ENCODE results near the gene ROR1.

ROR1 gene

DNA sequence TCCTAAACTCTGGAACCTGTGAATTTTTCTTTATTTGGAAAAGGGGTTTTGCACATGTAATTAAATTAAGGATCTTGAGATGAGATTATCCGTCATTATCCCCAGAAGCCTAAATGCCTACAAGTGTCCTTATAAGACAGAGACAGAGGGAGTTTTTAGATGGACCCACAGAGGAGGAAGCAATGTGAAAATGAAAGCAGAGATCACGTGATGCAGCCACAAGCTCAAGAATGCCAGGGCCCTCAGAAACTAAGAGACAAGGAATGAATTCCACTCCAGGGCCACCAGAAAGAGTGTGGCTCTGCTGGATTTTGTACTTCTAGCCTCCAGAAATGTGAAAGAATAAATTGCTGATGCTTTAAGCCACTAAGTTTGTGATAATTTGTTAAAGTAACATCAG, 246.0 kb downstream of the ROR1 start:
- H3K27me3 ChIP-seq (ENCODE audit: control insufficient read depth in 1 of 2, insufficient read depth in 2 of 2, low read length in 2 of 2), result no peaks in the 10 kb centered on the region
- H3K9me3 ChIP-seq (ENCODE audit: control insufficient read depth in 1 of 2, low read length in 2 of 2), result no peaks in the 10 kb centered on the region
- H3K4me3 ChIP-seq (ENCODE audit: low read depth in 1 of 2, low read length in 2 of 2), result peak overlapping the region; percentile 38 to 56
- H3K36me3 ChIP-seq (ENCODE audit: control insufficient read depth in 1 of 2, insufficient read depth in 2 of 2, low read length in 2 of 2), result no peaks in the 10 kb centered on the region
- no peak overlapping the region for H3K9ac ChIP-seq (ENCODE audit: low read depth in 1 of 2, low read length in 2 of 2)
- no peak overlapping the region for H3K27ac ChIP-seq (ENCODE audit: low read depth, low read length)
- H3K4me1 ChIP-seq (ENCODE audit: control insufficient read depth in 1 of 2, insufficient read depth in 2 of 2, low read length in 2 of 2), result no peaks in the 10 kb centered on the region

DNA sequence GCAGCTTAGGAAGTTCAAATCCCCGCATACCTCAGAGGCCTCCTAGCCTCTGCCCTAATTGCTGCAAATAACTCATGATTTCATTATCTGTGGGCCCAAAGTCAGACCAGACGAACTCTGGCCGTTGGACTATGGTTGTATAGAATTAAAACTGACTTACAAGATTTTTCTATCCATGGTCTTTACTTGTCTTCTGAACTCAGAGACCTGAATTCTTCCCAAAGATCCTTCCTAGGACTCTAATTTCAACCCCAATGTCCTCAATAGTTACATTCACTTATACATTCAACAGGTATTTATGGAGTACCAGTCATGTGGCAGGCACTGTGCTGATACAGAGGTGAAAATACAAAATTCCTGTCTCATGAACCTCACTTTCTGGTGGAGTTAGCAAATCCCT, 247.2 kb downstream of the ROR1 start:
- H3K4me3 ChIP-seq (ENCODE audit: low read depth in 1 of 2, low read length in 2 of 2), result no peak overlapping the region
- H3K27ac ChIP-seq (ENCODE audit: low read depth, low read length), result no peak overlapping the region
- no peak overlapping the region for H3K9ac ChIP-seq (ENCODE audit: low read depth in 1 of 2, low read length in 2 of 2)
- H3K4me1 ChIP-seq (ENCODE audit: control insufficient read depth in 1 of 2, insufficient read depth in 2 of 2, low read length in 2 of 2), result no peaks in the 10 kb centered on the region
- H3K27me3 ChIP-seq (ENCODE audit: control insufficient read depth in 1 of 2, insufficient read depth in 2 of 2, low read length in 2 of 2), result no peaks in the 10 kb centered on the region
- H3K36me3 ChIP-seq (ENCODE audit: control insufficient read depth in 1 of 2, insufficient read depth in 2 of 2, low read length in 2 of 2), result no peaks in the 10 kb centered on the region
- no peaks in the 10 kb centered on the region for H3K9me3 ChIP-seq (ENCODE audit: control insufficient read depth in 1 of 2, low read length in 2 of 2)

DNA sequence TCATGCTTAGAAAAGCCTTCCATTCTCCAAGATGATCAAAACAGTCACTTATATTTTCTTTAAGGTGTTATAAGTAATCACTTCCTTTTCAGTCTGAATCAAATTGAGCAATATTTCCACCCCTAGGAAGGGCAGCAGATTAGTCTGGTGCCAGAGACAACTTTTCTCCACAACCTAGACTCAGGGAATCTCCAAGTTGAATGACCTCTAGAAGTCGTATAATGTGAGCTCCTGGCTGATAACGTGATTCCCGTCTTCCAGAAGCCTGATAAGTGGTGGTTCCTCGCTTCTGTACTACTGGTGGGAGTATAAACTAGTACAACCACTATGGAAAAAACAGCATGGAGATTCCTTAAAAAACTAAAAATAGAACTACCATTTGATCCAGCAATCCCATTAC, 251.2 kb downstream of the ROR1 start:
- Histone ChIP-seq H3K9ac (ENCODE audit: low read depth in 1 of 2, low read length in 2 of 2) (no peak overlapping the region), H3K4me1 (ENCODE audit: control insufficient read depth in 1 of 2, insufficient read depth in 2 of 2, low read length in 2 of 2) (no peaks in the 10 kb centered on the region), H3K27ac (ENCODE audit: low read depth, low read length) (no peak overlapping the region), H3K4me3 (ENCODE audit: low read depth in 1 of 2, low read length in 2 of 2) (no peak overlapping the region), H3K9me3 (ENCODE audit: control insufficient read depth in 1 of 2, low read length in 2 of 2) (no peaks in the 10 kb centered on the region), H3K27me3 (ENCODE audit: control insufficient read depth in 1 of 2, insufficient read depth in 2 of 2, low read length in 2 of 2) (no peaks in the 10 kb centered on the region), H3K36me3 (ENCODE audit: control insufficient read depth in 1 of 2, insufficient read depth in 2 of 2, low read length in 2 of 2) (no peaks in the 10 kb centered on the region)

DNA sequence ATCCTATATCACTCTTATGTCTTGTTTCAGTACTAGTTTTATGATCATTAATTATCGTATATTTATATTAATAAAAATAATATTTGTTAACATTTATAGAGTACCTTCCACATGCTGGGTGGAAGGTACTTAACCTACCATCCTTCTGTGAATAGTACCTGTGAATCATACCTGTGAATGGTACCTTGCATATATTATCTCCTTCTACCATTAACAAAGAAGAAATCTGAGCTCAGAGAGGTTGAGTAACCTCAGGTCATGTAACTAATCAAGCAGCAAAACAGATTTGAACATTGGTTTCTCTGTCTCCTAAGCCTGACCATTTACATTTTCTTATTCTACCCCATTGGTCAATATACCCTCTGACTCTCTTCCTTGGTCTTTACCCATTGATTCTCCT, 255.2 kb downstream of the ROR1 start:
- H3K27me3 ChIP-seq (ENCODE audit: control insufficient read depth in 1 of 2, insufficient read depth in 2 of 2, low read length in 2 of 2), result no peaks in the 10 kb centered on the region
- H3K36me3 ChIP-seq (ENCODE audit: control insufficient read depth in 1 of 2, insufficient read depth in 2 of 2, low read length in 2 of 2), result no peaks in the 10 kb centered on the region
- no peaks in the 10 kb centered on the region for H3K9me3 ChIP-seq (ENCODE audit: control insufficient read depth in 1 of 2, low read length in 2 of 2)
- no peak overlapping the region for H3K9ac ChIP-seq (ENCODE audit: low read depth in 1 of 2, low read length in 2 of 2)
- no peak overlapping the region for H3K4me3 ChIP-seq (ENCODE audit: low read depth in 1 of 2, low read length in 2 of 2)
- H3K27ac ChIP-seq (ENCODE audit: low read depth, low read length), result no peak overlapping the region
- H3K4me1 ChIP-seq (ENCODE audit: control insufficient read depth in 1 of 2, insufficient read depth in 2 of 2, low read length in 2 of 2), result no peaks in the 10 kb centered on the region

DNA sequence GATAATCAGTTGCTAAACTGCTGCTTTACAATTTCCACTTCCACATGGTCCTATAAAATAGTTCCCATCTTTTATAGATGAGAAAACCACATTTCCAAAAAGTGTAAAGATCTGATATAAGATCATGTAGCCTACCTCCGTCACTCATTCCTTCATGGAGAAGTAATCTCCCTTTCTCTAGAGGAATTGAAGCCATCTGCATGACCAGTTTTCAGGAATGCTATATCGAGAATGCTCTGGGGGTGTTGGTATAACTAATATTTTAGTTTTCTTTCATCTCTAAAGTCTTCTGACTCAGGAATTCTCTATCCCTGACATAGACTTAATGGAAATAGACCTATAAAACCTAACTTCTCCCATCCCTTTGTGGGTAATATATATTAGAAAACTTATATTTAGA, 256.6 kb downstream of the ROR1 start:
- Histone ChIP-seq H3K4me1 (ENCODE audit: control insufficient read depth in 1 of 2, insufficient read depth in 2 of 2, low read length in 2 of 2) (no peaks in the 10 kb centered on the region), H3K36me3 (ENCODE audit: control insufficient read depth in 1 of 2, insufficient read depth in 2 of 2, low read length in 2 of 2) (no peaks in the 10 kb centered on the region), H3K4me3 (ENCODE audit: low read depth in 1 of 2, low read length in 2 of 2) (no peak overlapping the region), H3K9me3 (ENCODE audit: control insufficient read depth in 1 of 2, low read length in 2 of 2) (no peaks in the 10 kb centered on the region), H3K27ac (ENCODE audit: low read depth, low read length) (no peak overlapping the region), H3K27me3 (ENCODE audit: control insufficient read depth in 1 of 2, insufficient read depth in 2 of 2, low read length in 2 of 2) (no peaks in the 10 kb centered on the region), H3K9ac (ENCODE audit: low read depth in 1 of 2, low read length in 2 of 2) (no peak overlapping the region)

DNA sequence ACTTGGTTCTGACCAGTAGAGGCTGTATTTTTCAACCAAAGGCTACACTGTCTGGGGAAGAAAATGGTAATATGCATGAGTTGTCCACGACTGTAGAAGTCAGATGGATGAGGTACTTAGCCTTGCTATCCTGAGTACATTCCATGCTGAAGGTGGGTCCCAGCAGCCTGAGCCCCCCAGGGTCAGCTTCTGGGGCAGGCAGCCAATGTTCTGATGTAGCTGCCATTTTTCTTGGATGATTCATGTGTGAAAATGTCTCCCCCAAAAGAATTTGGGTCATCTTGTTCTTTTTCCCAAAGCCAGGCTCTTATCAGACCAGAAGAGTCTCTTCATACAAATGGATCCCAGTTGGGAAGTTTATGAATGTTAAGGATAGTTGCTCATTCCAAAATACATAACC, 257.4 kb downstream of the ROR1 start:
- H3K27me3 ChIP-seq (ENCODE audit: control insufficient read depth in 1 of 2, insufficient read depth in 2 of 2, low read length in 2 of 2), result no peaks in the 10 kb centered on the region
- no peaks in the 10 kb centered on the region for H3K4me1 ChIP-seq (ENCODE audit: control insufficient read depth in 1 of 2, insufficient read depth in 2 of 2, low read length in 2 of 2)
- H3K4me3 ChIP-seq (ENCODE audit: low read depth in 1 of 2, low read length in 2 of 2), result no peak overlapping the region
- no peak overlapping the region for H3K9ac ChIP-seq (ENCODE audit: low read depth in 1 of 2, low read length in 2 of 2)
- H3K9me3 ChIP-seq (ENCODE audit: control insufficient read depth in 1 of 2, low read length in 2 of 2), result no peaks in the 10 kb centered on the region
- no peak overlapping the region for H3K27ac ChIP-seq (ENCODE audit: low read depth, low read length)
- H3K36me3 ChIP-seq (ENCODE audit: control insufficient read depth in 1 of 2, insufficient read depth in 2 of 2, low read length in 2 of 2), result no peaks in the 10 kb centered on the region

DNA sequence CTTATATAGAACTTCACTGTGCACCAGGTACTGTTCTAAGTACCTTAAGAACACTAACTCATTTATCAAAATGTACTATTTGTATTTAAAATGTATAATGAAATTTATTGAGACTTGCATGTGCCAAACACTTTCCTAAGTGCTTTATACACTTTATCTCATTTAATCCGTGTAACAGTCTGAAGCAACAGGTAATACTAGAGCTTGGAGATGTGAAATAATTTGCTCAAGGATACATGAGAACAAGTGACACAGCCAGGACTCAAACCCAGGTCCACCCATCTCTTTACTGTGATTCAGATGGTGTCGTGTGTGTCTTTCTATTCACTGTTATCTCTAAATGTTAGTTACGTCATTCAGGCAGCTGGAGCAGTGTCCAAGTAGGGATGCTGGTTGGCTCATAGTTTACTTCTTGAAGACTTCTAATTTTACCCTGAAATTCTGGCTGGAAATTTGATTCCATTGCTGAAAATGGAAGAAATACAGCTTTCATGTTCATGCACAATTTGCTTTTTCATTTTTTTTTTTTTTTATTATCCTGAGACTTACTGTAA, 259.9 kb downstream of the ROR1 start:
- Histone ChIP-seq H3K4me1 (ENCODE audit: control insufficient read depth in 1 of 2, insufficient read depth in 2 of 2, low read length in 2 of 2) (no peaks in the 10 kb centered on the region), H3K27me3 (ENCODE audit: control insufficient read depth in 1 of 2, insufficient read depth in 2 of 2, low read length in 2 of 2) (no peaks in the 10 kb centered on the region), H3K9ac (ENCODE audit: low read depth in 1 of 2, low read length in 2 of 2) (no peak overlapping the region), H3K27ac (ENCODE audit: low read depth, low read length) (no peak overlapping the region), H3K9me3 (ENCODE audit: control insufficient read depth in 1 of 2, low read length in 2 of 2) (no peaks in the 10 kb centered on the region), H3K36me3 (ENCODE audit: control insufficient read depth in 1 of 2, insufficient read depth in 2 of 2, low read length in 2 of 2) (no peaks in the 10 kb centered on the region), H3K4me3 (ENCODE audit: low read depth in 1 of 2, low read length in 2 of 2) (no peak overlapping the region)

DNA sequence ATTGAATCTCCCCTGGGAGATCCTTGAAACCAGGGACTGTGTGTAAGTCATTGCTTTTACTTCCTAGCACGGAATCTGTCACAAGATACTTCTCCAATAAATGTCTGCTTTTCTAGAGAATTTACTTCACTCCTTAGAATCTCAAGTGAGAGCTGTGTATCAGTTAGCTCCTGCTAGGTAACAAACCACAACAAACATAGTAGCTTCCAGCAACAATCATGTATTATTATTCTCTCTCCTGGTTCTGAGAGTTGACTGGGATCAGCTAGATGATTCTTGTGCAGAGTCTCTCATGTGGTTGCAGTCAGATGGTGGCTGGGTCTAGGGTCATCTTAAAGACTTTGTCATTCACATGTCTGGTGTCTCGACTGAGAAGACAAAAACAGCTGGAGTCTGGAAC, 262.7 kb downstream of the ROR1 start:
- Histone ChIP-seq H3K36me3 (ENCODE audit: control insufficient read depth in 1 of 2, insufficient read depth in 2 of 2, low read length in 2 of 2) (no peaks in the 10 kb centered on the region), H3K4me1 (ENCODE audit: control insufficient read depth in 1 of 2, insufficient read depth in 2 of 2, low read length in 2 of 2) (peaks cover 0 to 6% of the 10 kb centered on the region in 2 donors), H3K9ac (ENCODE audit: low read depth in 1 of 2, low read length in 2 of 2) (no peak overlapping the region), H3K27ac (ENCODE audit: low read depth, low read length) (no peak overlapping the region), H3K27me3 (ENCODE audit: control insufficient read depth in 1 of 2, insufficient read depth in 2 of 2, low read length in 2 of 2) (no peaks in the 10 kb centered on the region), H3K4me3 (ENCODE audit: low read depth in 1 of 2, low read length in 2 of 2) (no peak overlapping the region), H3K9me3 (ENCODE audit: control insufficient read depth in 1 of 2, low read length in 2 of 2) (no peaks in the 10 kb centered on the region)

DNA sequence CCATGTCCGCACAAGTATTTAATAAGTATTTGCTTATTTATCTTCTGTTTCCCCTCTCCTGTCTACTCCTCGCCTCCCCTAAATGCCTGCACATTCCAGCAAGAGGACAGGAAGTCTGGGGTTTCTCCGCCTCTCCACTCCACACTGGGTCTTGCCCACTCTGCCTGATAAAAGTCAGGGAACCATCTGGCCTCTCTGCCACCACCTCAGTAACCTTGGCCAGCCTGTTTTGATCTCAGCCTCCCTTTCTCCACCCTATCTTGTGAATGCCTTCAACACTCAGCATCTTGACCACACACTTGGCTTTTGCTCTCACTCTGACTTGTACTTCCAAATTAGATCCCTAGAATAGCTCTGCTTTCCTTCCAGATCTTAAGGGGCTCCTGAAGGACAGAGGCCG, 264.3 kb downstream of the ROR1 start:
- no peak overlapping the region for H3K9ac ChIP-seq (ENCODE audit: low read depth in 1 of 2, low read length in 2 of 2)
- H3K36me3 ChIP-seq (ENCODE audit: control insufficient read depth in 1 of 2, insufficient read depth in 2 of 2, low read length in 2 of 2), result no peaks in the 10 kb centered on the region
- peaks cover 0 to 6% of the 10 kb centered on the region in 2 donors for H3K4me1 ChIP-seq (ENCODE audit: control insufficient read depth in 1 of 2, insufficient read depth in 2 of 2, low read length in 2 of 2)
- no peaks in the 10 kb centered on the region for H3K9me3 ChIP-seq (ENCODE audit: control insufficient read depth in 1 of 2, low read length in 2 of 2)
- H3K4me3 ChIP-seq (ENCODE audit: low read depth in 1 of 2, low read length in 2 of 2), result no peak overlapping the region
- H3K27me3 ChIP-seq (ENCODE audit: control insufficient read depth in 1 of 2, insufficient read depth in 2 of 2, low read length in 2 of 2), result no peaks in the 10 kb centered on the region
- no peak overlapping the region for H3K27ac ChIP-seq (ENCODE audit: low read depth, low read length)

DNA sequence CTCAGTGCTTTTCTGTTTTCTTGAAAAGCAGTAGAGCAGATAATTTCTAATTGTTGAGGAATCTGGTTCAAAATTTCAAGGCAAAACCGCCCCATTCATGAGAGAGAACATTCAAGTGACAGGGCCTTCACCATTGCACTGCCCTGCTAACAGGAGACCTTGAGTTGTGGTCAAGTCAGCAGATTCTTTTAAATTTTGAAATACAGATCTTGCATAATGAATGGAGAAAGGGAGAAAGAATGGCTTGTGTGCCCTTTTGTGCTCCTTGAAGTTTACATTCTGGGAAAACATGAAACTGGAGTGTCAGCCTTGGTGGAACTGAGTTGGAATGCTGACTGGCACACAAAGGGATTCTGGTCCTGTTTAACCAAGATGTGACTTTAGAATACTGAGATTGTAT, 265.1 kb downstream of the ROR1 start:
- no peak overlapping the region for H3K9ac ChIP-seq (ENCODE audit: low read depth in 1 of 2, low read length in 2 of 2)
- H3K9me3 ChIP-seq (ENCODE audit: control insufficient read depth in 1 of 2, low read length in 2 of 2), result no peaks in the 10 kb centered on the region
- H3K4me1 ChIP-seq (ENCODE audit: control insufficient read depth in 1 of 2, insufficient read depth in 2 of 2, low read length in 2 of 2), result peaks cover 0 to 6% of the 10 kb centered on the region in 2 donors
- no peak overlapping the region for H3K27ac ChIP-seq (ENCODE audit: low read depth, low read length)
- H3K27me3 ChIP-seq (ENCODE audit: control insufficient read depth in 1 of 2, insufficient read depth in 2 of 2, low read length in 2 of 2), result no peaks in the 10 kb centered on the region
- H3K36me3 ChIP-seq (ENCODE audit: control insufficient read depth in 1 of 2, insufficient read depth in 2 of 2, low read length in 2 of 2), result no peaks in the 10 kb centered on the region
- H3K4me3 ChIP-seq (ENCODE audit: low read depth in 1 of 2, low read length in 2 of 2), result no peak overlapping the region

DNA sequence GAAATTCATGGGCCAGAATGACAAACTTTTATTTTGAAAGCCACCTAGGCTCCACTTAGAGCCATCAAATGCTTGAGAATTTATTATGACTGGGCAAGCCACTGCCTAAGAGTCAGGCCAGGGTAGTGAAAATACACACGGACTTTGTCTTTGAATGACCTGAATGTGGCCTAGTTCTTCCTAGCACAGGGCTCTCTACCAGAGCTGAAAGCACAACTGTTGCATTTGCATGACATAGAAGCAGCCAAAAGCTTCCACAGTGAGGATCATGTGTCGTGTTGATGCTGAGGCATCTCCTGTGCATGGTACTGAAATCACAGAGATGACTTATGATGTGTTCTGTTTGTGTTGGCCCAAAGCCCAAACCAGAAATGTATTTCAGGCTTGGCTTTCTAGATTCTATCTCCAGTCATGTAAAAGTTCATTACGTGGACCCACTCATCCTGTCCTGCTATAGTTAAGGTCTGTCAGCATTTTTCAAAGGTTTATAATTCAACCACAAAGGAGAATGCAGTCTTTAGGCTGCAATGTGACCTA, 265.6 kb downstream of the ROR1 start:
- Histone ChIP-seq H3K4me3 (ENCODE audit: low read depth in 1 of 2, low read length in 2 of 2) (no peak overlapping the region), H3K36me3 (ENCODE audit: control insufficient read depth in 1 of 2, insufficient read depth in 2 of 2, low read length in 2 of 2) (no peaks in the 10 kb centered on the region), H3K4me1 (ENCODE audit: control insufficient read depth in 1 of 2, insufficient read depth in 2 of 2, low read length in 2 of 2) (peaks cover 0 to 6% of the 10 kb centered on the region in 2 donors), H3K9me3 (ENCODE audit: control insufficient read depth in 1 of 2, low read length in 2 of 2) (no peaks in the 10 kb centered on the region), H3K27me3 (ENCODE audit: control insufficient read depth in 1 of 2, insufficient read depth in 2 of 2, low read length in 2 of 2) (no peaks in the 10 kb centered on the region), H3K27ac (ENCODE audit: low read depth, low read length) (no peak overlapping the region), H3K9ac (ENCODE audit: low read depth in 1 of 2, low read length in 2 of 2) (no peak overlapping the region)
